PC-3 (cell line): ENCODE results near the gene SGSH. TPM values are rescaled to one million over a fixed set of nuclear protein-coding genes. Genes with fewer than 3 reads are reported as not detected.

Experiments
- ATAC-seq: fragments of 200-7000 bp; cut with Tn5 transposase; 2 replicates; pipeline ENCODE4 v1.9.1; 2020; ENCODE audit warnings: mild to moderate bottlenecking, moderate library complexity
- BruUV-seq: library from RNA; stranded (reverse); fragments of 400-500 nt; replicated peaks from 2 replicates; lab custom pipeline; 2021; lab: Mats Ljungman, UMichigan
- CTCF ChIA-PET: fragments of 300-600 bp; sonication (Branson Sonifier 250); formaldehyde crosslinking; loops from one replicate; lab custom pipeline; 2022; ENCODE audit warnings: antibody characterized with exemption; lab: Charles Lee
- POLR2A ChIA-PET: fragments of 300-600 bp; sonication (Branson Sonifier 250); formaldehyde crosslinking; loops from one replicate; lab custom pipeline; 2022; ENCODE audit warnings: antibody characterized with exemption; ENCODE audit not compliant: unreplicated experiment; lab: Charles Lee
- DNase-seq: peaks from one replicate; pipeline ENCODE4 v3.0.0-alpha.2; 2015
- H2AFZ ChIP-seq: fragments of 300-600 bp; sonication (generic); 2 replicates; pipeline ENCODE4 v1.6.0; 2016; ENCODE audit warnings: antibody characterized with exemption, low read length
- H3F3A ChIP-seq: fragments of 300-600 bp; sonication (generic); one replicate; pipeline ENCODE4 v1.6.0; 2017; ENCODE audit warnings: antibody characterized with exemption, low read length, control low read depth, mild to moderate bottlenecking; ENCODE audit not compliant: unreplicated experiment
- H3K27ac ChIP-seq: fragments of 300-600 bp; sonication (generic); 2 replicates; pipeline ENCODE4 v1.5.1; 2016; ENCODE audit warnings: mild to moderate bottlenecking, low read length
- H3K27me3 ChIP-seq: fragments of 300-600 bp; sonication (generic); 2 replicates; pipeline ENCODE4 v1.6.1; 2016; ENCODE audit warnings: low read length, mixed read lengths
- H3K36me3 ChIP-seq: fragments of 300-600 bp; sonication (generic); 2 replicates; pipeline ENCODE4 v1.6.1; 2016; ENCODE audit warnings: low read depth, mixed run types, low read length, mixed read lengths
- H3K4me1 ChIP-seq: fragments of 300-600 bp; sonication (generic); 2 replicates; pipeline ENCODE4 v1.5.1; 2016; ENCODE audit warnings: low read length; ENCODE audit not compliant: insufficient read depth
- H3K4me2 ChIP-seq: fragments of 300-600 bp; sonication (generic); 2 replicates; pipeline ENCODE4 v1.6.0; 2016; ENCODE audit warnings: low read length
- H3K4me3 ChIP-seq: fragments of 300-600 bp; sonication (generic); 2 replicates; pipeline ENCODE4 v1.5.1; 2016; ENCODE audit warnings: mild to moderate bottlenecking, low read length, mixed read lengths
- H3K79me2 ChIP-seq: fragments of 300-600 bp; sonication (generic); 2 replicates; pipeline ENCODE4 v1.6.1; 2017; ENCODE audit warnings: low read length, mixed read lengths
- H3K9ac ChIP-seq: fragments of 300-600 bp; sonication (generic); 2 replicates; pipeline ENCODE4 v1.6.0; 2016; ENCODE audit warnings: mild to moderate bottlenecking, low read length
- H3K9me2 ChIP-seq: fragments of 300-600 bp; sonication (generic); replicated peaks from 2 replicates; pipeline ENCODE4 v1.6.1; 2016; ENCODE audit warnings: mixed run types, low read length, mixed read lengths
- H3K9me3 ChIP-seq: fragments of 300-600 bp; sonication (generic); 2 replicates; pipeline ENCODE4 v1.6.1; 2016; ENCODE audit warnings: low read length, mixed read lengths
- H4K20me1 ChIP-seq: fragments of 300-600 bp; sonication (generic); 2 replicates; pipeline ENCODE4 v1.6.1; 2016; ENCODE audit warnings: low read length, mixed read lengths
- EZH2 ChIP-seq: fragments of 300-600 bp; sonication (generic); IDR thresholded peaks from one replicate; pipeline ENCODE4 v1.6.1; 2017; ENCODE audit warnings: antibody characterized with exemption, mild to moderate bottlenecking, low read length; ENCODE audit not compliant: unreplicated experiment
- EZH2phosphoT487 ChIP-seq: fragments of 300-600 bp; sonication (generic); IDR thresholded peaks from 2 replicates; pipeline ENCODE4 v1.6.1; 2018; ENCODE audit warnings: mild to moderate bottlenecking, antibody characterized with exemption, low read length, borderline replicate concordance
- intact Hi-C: fragments of 100-400 bp; cut with micrococcal nuclease; formaldehyde crosslinking; loops from 2 replicates; pipeline ENCODE4 v1.9.0; 2023
- total RNA-seq: library from RNA; depleted of rRNA; stranded (reverse); fragments of >200 nt; gene quantifications from 2 replicates; pipeline ENCODE4 v1.2.3, GENCODE V29; 2014
- TF ChIP-seq, protein P1 (sequence below): fragments of 300-600 bp; sonication (generic); conservative IDR thresholded peaks from 2 replicates; pipeline ENCODE4 v1.5.1; 2017; ENCODE audit warnings: antibody characterized with exemption, low read depth, mild to moderate bottlenecking, low read length

Gene SGSH
- total RNA-seq, 1 experiment from 2014 or later, result 16.6 TPM

GRCh38 chr17:80205811-80206210, 14.3 kb downstream of the SGSH start:
- POLR2A ChIA-PET, result interaction anchor here (0.5 kb wide), 1 partner anchor 32 kb away, joined by 10 read pairs; no protein-coding TSS in a partner anchor
- TF ChIP-seq, protein P1, sequence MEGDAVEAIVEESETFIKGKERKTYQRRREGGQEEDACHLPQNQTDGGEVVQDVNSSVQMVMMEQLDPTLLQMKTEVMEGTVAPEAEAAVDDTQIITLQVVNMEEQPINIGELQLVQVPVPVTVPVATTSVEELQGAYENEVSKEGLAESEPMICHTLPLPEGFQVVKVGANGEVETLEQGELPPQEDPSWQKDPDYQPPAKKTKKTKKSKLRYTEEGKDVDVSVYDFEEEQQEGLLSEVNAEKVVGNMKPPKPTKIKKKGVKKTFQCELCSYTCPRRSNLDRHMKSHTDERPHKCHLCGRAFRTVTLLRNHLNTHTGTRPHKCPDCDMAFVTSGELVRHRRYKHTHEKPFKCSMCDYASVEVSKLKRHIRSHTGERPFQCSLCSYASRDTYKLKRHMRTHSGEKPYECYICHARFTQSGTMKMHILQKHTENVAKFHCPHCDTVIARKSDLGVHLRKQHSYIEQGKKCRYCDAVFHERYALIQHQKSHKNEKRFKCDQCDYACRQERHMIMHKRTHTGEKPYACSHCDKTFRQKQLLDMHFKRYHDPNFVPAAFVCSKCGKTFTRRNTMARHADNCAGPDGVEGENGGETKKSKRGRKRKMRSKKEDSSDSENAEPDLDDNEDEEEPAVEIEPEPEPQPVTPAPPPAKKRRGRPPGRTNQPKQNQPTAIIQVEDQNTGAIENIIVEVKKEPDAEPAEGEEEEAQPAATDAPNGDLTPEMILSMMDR, result no peak
- TF ChIP-seq EZH2, result no peak
- no peak for TF ChIP-seq EZH2phosphoT487
- Histone ChIP-seq H3K4me3 (no peak overlapping the region), H4K20me1 (no peaks in the 10 kb centered on the region), H3K4me1 (no peaks in the 10 kb centered on the region; the same call in 1 of the 2 replicates), H3F3A (no peaks in the 10 kb centered on the region), H3K27ac (no peak overlapping the region), H3K27me3 (no peaks in the 10 kb centered on the region), H3K9me2 (no peaks in the 10 kb centered on the region), H2AFZ (no peak overlapping the region), H3K79me2 (no peaks in the 10 kb centered on the region), H3K9ac (no peak overlapping the region), H3K36me3 (0 out of 2 replicates have a peak, but pooled peaks cover 3% of the 10 kb centered on the region), H3K9me3 (no peaks in the 10 kb centered on the region), H3K4me2 (no peak overlapping the region)
- intact Hi-C loops, result no loop called here
- CTCF ChIA-PET, result no interaction called here
- BruUV-seq, result no TSS peak
- ATAC-seq (no peak), DNase-seq (no peak)

DNA sequence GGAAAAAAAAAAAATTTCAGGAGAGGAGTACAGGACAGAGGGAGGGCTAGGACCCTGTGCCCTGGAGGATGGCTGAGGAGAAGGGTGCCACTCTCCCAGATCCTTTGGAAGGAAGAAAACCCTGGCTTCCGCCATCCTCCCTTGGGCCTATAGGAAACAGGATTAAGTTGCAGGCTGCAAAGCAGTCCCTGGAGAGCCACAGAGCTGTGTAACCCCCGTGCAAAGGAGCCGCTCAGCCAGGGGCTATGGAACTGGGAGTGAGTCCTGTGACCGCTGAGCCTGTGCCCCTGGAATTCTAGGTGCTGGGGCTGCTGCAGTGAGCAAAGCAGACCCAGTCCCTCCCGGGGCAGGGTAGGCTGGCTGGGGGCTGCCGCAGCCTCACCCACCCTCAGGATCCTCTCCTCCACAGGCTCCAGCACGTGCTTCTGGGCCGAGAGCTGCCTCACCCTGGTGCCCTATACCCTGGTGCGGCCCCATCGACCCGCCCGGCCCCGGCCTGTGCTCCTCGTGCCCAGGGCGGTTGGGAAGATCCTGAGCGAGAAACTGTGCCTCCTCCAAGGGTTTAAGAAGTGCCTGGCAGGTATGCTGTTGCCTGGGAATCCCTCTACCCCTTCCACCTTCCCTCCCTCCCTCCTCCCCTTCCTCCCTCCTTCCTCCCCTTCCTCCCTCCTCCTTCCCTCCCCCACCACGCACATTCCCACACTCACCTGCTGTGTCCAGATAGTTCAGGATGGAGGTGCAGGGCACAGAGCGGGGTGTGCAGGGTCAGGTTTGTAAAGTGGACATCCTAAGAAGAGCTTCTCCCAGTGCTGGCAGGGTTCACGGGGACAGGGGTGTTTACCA, 15.3 kb downstream of the SGSH start:
- Histone ChIP-seq H3K36me3 (no peaks in the 10 kb centered on the region), H3K9me3 (no peaks in the 10 kb centered on the region), H3K27ac (no peak overlapping the region), H3K4me2 (no peak overlapping the region), H3K79me2 (no peaks in the 10 kb centered on the region), H3K9me2 (no peaks in the 10 kb centered on the region), H3F3A (no peaks in the 10 kb centered on the region), H3K9ac (no peak overlapping the region), H3K27me3 (no peaks in the 10 kb centered on the region), H3K4me1 (no peaks in the 10 kb centered on the region; the same call in 1 of the 2 replicates), H4K20me1 (no peaks in the 10 kb centered on the region), H2AFZ (no peak overlapping the region), H3K4me3 (no peak overlapping the region)
- no peak for TF ChIP-seq EZH2phosphoT487
- TF ChIP-seq, protein P1, result no peak
- no peak for TF ChIP-seq EZH2
- intact Hi-C loops, result no loop called here
- ChIA-PET POLR2A (no interaction called here), CTCF (no interaction called here)
- no peak for DNase-seq
- BruUV-seq, result no TSS peak
- ATAC-seq, result peak; percentile 12; the same call in 1 of the 2 replicates

DNA sequence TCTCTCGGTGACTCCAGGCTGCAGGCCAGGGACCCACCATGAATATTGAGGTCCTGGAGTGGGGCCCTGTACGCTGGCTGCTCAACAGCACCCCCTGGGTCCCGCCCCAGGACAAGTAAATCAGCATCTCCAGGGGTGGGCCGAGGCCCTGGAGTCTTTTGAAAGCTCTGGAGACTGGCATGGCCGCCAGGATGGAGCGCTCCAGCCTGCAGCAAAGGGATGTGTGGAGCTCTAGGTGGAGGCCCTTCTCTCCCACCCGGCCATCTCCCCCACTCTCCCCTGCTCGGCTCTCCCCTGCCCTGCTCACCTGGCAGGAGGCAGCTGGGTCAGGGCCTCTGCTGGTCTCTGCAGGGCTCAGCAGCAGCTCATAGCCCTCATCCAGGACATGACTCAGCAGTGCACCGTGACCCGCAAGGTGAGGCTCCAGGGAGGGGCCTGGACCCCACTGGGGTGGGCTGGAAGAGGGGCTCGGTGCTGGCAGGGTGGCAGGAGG, 16.6 kb downstream of the SGSH start:
- no peaks in the 10 kb centered on the region for H3K27me3 ChIP-seq
- H3K4me2 ChIP-seq, result no peak overlapping the region
- H2AFZ ChIP-seq, result no peak overlapping the region
- POLR2A ChIA-PET, result no interaction called here
- BruUV-seq, result no TSS peak
- H4K20me1 ChIP-seq, result no peaks in the 10 kb centered on the region
- H3K9ac ChIP-seq, result no peak overlapping the region
- CTCF ChIA-PET, result no interaction called here
- H3K9me3 ChIP-seq, result no peaks in the 10 kb centered on the region
- H3K79me2 ChIP-seq, result no peaks in the 10 kb centered on the region
- no peak overlapping the region for H3K4me3 ChIP-seq
- intact Hi-C loops, result no loop called here
- H3K9me2 ChIP-seq, result no peaks in the 10 kb centered on the region
- no peak overlapping the region for H3K27ac ChIP-seq
- H3K36me3 ChIP-seq, result no peaks in the 10 kb centered on the region
- no peaks in the 10 kb centered on the region; the same call in 1 of the 2 replicates for H3K4me1 ChIP-seq
- TF ChIP-seq EZH2phosphoT487, result no peak
- no peak for TF ChIP-seq EZH2
- TF ChIP-seq, protein P1, result 0 out of 2 replicates have a peak, but pooled peaks have one; percentile 14
- DNase-seq (no peak), ATAC-seq (peak; percentile 35)
- H3F3A ChIP-seq, result no peaks in the 10 kb centered on the region
